Activated CD8-positive, alpha-beta T cell treated with anti-CD3 and anti-CD28 coated beads for 36 hours (primary cell): ENCODE measurements around the gene NRL. TPM values are rescaled to one million over a fixed set of nuclear protein-coding genes. Genes with fewer than 3 reads are reported as not detected.

Experiments
- microRNA-seq: library from miRNA; unstranded; fragments of <30 nt; microRNA quantifications from one replicate; pipeline ENCODE4 v1.2.0, GENCODE V29; 2022; ENCODE audit warnings: borderline microRNAs expressed, borderline replicate concordance
- total RNA-seq, 2 experiments: library from RNA; stranded (reverse); gene quantifications; one replicate each; pipeline ENCODE4 v1.2.3, GENCODE V29; 2021

The NRL gene
- total RNA-seq, 2 experiments from 2014 or later: 1.8 to 2.5 TPM

Small RNA genes lying within 50 kb of the gene (microRNA-seq; reads per million reads assigned to microRNA genes)
- not detected for gene MIR7703

Other genes starting within 250 kb of the NRL start
- 10 to 100 TPM; 19.9 to 21.7 TPM for gene DHRS4, start 161.2 kb downstream of the NRL start, total RNA-seq
- 10 to 100 TPM; 20.8 to 24.3 TPM for gene DHRS4L2, start 126.0 kb downstream of the NRL start, total RNA-seq
- under 1 TPM; 0.63 to 0.83 TPM for gene CARMIL3, start 62.9 kb downstream of the NRL start, total RNA-seq
- gene CPNE6, start 43.4 kb downstream of the NRL start, total RNA-seq: not detected
- gene PCK2, start 20.6 kb downstream of the NRL start, total RNA-seq: 10 to 100 TPM; 90.3 to 93.1 TPM
- 10 to 100 TPM; 59.9 to 63.9 TPM for gene DCAF11, start 172 bp downstream of the NRL start, total RNA-seq
- under 1 TPM; 0.56 to 0.69 TPM for gene FITM1, start 15.7 kb upstream of the NRL start, total RNA-seq
- gene PSME1, start 21.2 kb upstream of the NRL start, total RNA-seq: 100 to 1,000 TPM; 451 to 460 TPM
- 10 to 100 TPM; 39.0 to 39.9 TPM for gene EMC9, start 26.6 kb upstream of the NRL start, total RNA-seq
- 100 to 1,000 TPM; 440 TPM for gene PSME2, start 31.7 kb upstream of the NRL start, total RNA-seq
- gene RNF31, start 32.5 kb upstream of the NRL start, total RNA-seq: 10 to 100 TPM; 71.6 to 75.0 TPM
- 100 to 1,000 TPM; 112 to 118 TPM for gene IRF9, start 46.3 kb upstream of the NRL start, total RNA-seq
- gene REC8, start 57.1 kb upstream of the NRL start, total RNA-seq: 10 to 100 TPM; 25.0 to 32.9 TPM
- gene IPO4, start 73.9 kb upstream of the NRL start, total RNA-seq: 100 to 1,000 TPM in 1 of 2 experiments, 10 to 100 TPM in 1; 98.4 to 102 TPM
- gene TM9SF1, start 80.5 kb upstream of the NRL start, total RNA-seq: 10 to 100 TPM; 16.3 to 18.0 TPM
- gene TSSK4, start 90.7 kb upstream of the NRL start, total RNA-seq: under 1 TPM in 1 of 2 experiments, not detected in 1; 0.18 TPM
- gene CHMP4A, start 98.5 kb upstream of the NRL start, total RNA-seq: 10 to 100 TPM; 55.6 to 61.8 TPM
- gene MDP1, start 101.1 kb upstream of the NRL start, total RNA-seq: 10 to 100 TPM; 11.2 to 11.3 TPM
- gene NEDD8, start 117.4 kb upstream of the NRL start, total RNA-seq: 100 to 1,000 TPM; 167 to 172 TPM
- 10 to 100 TPM; 45.6 to 49.3 TPM for gene GMPR2, start 118.0 kb upstream of the NRL start, total RNA-seq
- gene TINF2, start 127.7 kb upstream of the NRL start, total RNA-seq: 10 to 100 TPM; 77.4 to 84.9 TPM
- 1 to 10 TPM; 3.0 to 3.1 TPM for gene TGM1, start 148.2 kb upstream of the NRL start, total RNA-seq
- gene RABGGTA, start 156.6 kb upstream of the NRL start, total RNA-seq: 10 to 100 TPM; 37.6 to 42.7 TPM
- 10 to 100 TPM; 11.9 to 13.6 TPM for gene DHRS1, start 184.8 kb upstream of the NRL start, total RNA-seq
- gene NOP9, start 184.9 kb upstream of the NRL start, total RNA-seq: 10 to 100 TPM; 33.5 to 33.6 TPM
- gene CIDEB, start 193.0 kb upstream of the NRL start, total RNA-seq: 10 to 100 TPM; 12.1 to 13.6 TPM
- gene LTB4R2, start 195.2 kb upstream of the NRL start, total RNA-seq: 10 to 100 TPM in 1 of 2 experiments, 1 to 10 TPM in 1; 9.6 to 12.0 TPM
- 10 to 100 TPM; 11.6 to 11.7 TPM for gene LTB4R, start 196.6 kb upstream of the NRL start, total RNA-seq
- gene ADCY4, start 220.1 kb upstream of the NRL start, total RNA-seq: 1 to 10 TPM; 1.3 to 1.5 TPM
- gene RIPK3, start 225.0 kb upstream of the NRL start, total RNA-seq: 1 to 10 TPM; 5.9 to 6.5 TPM